Peyer's patch (tissue), 4 donors: ENCODE data around the gene ZNF846.

Experiments used
- CTCF ChIP-seq, 6 experiments: fragments of 450-650 bp in 4 of 6; fragments of 200-600 bp in 2 of 6; sonication (generic) in 1 of 6; IDR thresholded peaks; one replicate each; pipeline ENCODE4 v1.5.1; 2017 to 2019; ENCODE audit warnings: antibody characterized with exemption in 6 of 6, mild to moderate bottlenecking in 3 of 6, moderate library complexity in 1 of 6
- POLR2A ChIP-seq, 2 donors: fragments of 450-650 bp; IDR thresholded peaks; one replicate each; pipeline ENCODE4 v1.5.1; 2017; ENCODE audit warnings: antibody characterized with exemption in 2 of 2, mild to moderate bottlenecking in 2 of 2, moderate library complexity in 2 of 2

DNA sequence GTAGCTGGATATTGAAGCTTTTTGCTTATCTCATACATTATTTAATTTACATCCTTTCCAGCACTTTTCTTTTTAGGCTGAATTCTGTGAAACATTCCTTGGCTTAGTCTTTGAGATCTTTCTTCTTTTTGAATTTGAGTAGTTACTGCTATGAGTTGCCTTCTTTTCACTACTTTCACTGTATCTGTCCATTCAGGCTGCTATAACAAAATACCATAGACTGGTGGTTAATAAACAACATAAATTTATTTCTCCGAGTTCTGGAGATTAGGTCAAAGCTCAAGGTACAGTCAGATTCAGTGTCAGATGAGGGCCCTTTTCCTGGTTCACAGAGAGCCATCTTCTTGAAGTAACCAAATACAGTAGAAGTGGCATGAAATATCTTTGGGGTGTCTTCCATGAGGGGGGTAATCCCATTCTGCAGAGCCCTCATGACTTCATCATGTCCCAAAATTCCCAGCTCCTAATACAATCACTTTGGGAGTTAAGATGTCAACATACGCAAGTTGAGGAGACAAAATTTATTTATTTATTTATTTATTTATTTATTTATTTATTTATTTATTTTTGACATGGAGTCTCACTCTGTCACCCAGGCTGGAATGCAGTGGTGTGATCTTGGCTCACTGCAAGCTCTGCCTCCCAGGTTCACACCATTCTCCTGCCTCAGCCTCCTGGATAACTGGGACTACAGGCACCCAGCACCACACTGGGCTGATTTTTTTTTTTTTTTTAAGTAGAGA, 15.7 kb downstream of the ZNF846 start:
- TF ChIP-seq CTCF (IDR thresholded peaks at IDR 0.05): no peak
- no peak for TF ChIP-seq POLR2A (IDR thresholded peaks at IDR 0.05)
